ENCODE data around the gene BMAL1.
A peak's percentile ranks its signal among the peaks of the same experiment; 100 is the strongest.

DNA sequence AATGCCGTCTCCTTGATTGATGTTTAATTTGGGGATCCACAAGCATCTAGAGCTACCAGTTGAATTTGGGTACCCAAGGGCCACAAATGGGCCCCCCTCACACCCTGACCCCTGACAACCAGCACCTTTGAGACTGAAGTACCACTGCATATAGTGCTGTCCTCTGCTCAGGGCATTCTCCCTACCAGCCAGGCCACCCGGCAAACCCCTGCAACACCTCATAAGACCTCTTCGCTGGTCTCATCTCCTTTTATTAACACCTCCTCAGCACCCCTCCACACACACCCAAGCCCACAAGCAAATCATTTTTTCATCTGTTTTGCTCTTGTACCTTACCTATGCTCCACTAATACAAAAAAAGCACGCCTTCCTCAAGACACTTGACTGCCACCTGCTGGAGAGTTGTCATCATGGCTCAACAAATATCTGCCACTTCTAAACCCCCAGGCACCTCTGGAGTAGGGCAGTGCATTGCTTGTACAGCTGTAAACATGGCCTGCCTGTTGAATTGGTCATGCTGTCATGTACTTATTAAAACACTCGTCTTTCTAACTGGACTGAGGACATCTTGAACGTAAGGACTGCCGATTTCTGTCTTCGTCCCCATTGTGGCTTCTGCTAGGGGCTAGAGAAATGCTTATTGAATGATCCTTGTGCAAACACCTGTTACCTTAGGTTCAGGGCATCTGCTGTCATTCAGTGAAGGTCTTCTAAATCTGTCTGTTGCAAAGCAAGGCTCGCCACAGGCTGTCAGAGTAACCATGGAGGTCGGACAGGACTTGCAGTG lies 66.5 kb downstream of the BMAL1 start:
- TF ChIP-seq RAD21 (IDR thresholded peaks at IDR 0.05; ENCODE audit: low read length) (peak; percentile 90), POLR2A (IDR thresholded peaks at IDR 0.05; ENCODE audit: low read depth, low read length) (no peak), NFE2L2 (IDR thresholded peaks at IDR 0.05; ENCODE audit: low read depth, low read length) (no peak), CHD1 (IDR thresholded peaks at IDR 0.05; ENCODE audit: low read depth, low read length) (no peak), MAZ (IDR thresholded peaks at IDR 0.05; ENCODE audit: borderline replicate concordance, low read depth, low read length) (no peak), CEBPB (IDR thresholded peaks at IDR 0.05; ENCODE audit: low read depth, low read length) (no peak), RFX5 (IDR thresholded peaks at IDR 0.05; ENCODE audit: low read depth, low read length) (no peak), FOS (IDR thresholded peaks at IDR 0.05; ENCODE audit: low read depth, low read length) (no peak), SMC3 (IDR thresholded peaks at IDR 0.05; ENCODE audit: low read depth, low read length) (peak; percentile 88), BHLHE40 (IDR thresholded peaks at IDR 0.05; ENCODE audit: low read depth, low read length) (no peak)
- TF ChIP-seq, protein P1, sequence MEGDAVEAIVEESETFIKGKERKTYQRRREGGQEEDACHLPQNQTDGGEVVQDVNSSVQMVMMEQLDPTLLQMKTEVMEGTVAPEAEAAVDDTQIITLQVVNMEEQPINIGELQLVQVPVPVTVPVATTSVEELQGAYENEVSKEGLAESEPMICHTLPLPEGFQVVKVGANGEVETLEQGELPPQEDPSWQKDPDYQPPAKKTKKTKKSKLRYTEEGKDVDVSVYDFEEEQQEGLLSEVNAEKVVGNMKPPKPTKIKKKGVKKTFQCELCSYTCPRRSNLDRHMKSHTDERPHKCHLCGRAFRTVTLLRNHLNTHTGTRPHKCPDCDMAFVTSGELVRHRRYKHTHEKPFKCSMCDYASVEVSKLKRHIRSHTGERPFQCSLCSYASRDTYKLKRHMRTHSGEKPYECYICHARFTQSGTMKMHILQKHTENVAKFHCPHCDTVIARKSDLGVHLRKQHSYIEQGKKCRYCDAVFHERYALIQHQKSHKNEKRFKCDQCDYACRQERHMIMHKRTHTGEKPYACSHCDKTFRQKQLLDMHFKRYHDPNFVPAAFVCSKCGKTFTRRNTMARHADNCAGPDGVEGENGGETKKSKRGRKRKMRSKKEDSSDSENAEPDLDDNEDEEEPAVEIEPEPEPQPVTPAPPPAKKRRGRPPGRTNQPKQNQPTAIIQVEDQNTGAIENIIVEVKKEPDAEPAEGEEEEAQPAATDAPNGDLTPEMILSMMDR (conservative IDR thresholded peaks at IDR 0.05; ENCODE audit: low read depth, low read length), result peak; percentile 87
- TF ChIP-seq, protein P2, sequence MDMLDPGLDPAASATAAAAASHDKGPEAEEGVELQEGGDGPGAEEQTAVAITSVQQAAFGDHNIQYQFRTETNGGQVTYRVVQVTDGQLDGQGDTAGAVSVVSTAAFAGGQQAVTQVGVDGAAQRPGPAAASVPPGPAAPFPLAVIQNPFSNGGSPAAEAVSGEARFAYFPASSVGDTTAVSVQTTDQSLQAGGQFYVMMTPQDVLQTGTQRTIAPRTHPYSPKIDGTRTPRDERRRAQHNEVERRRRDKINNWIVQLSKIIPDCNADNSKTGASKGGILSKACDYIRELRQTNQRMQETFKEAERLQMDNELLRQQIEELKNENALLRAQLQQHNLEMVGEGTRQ (IDR thresholded peaks at IDR 0.05; ENCODE audit: low read depth, low read length), result no peak
- TF ChIP-seq, protein P3, sequence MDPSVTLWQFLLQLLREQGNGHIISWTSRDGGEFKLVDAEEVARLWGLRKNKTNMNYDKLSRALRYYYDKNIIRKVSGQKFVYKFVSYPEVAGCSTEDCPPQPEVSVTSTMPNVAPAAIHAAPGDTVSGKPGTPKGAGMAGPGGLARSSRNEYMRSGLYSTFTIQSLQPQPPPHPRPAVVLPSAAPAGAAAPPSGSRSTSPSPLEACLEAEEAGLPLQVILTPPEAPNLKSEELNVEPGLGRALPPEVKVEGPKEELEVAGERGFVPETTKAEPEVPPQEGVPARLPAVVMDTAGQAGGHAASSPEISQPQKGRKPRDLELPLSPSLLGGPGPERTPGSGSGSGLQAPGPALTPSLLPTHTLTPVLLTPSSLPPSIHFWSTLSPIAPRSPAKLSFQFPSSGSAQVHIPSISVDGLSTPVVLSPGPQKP (IDR thresholded peaks at IDR 0.05; ENCODE audit: borderline replicate concordance, low read depth, low read length), result no peak

Measured in IMR-90 (cell line).